HG03378 (cell line): Measurements from ENCODE around the gene GOLT1A.

ENCODE experiments used
- ATAC-seq: cut with Tn5 transposase; IDR thresholded peaks from one replicate; pipeline ENCODE4 v1.9.1; 2021; ENCODE audit warnings: mild to moderate bottlenecking, moderate library complexity; ENCODE audit not compliant: unreplicated experiment

Gene GOLT1A

GRCh38 chr1:204194080-204194479 is 19.7 kb downstream of the GOLT1A start:
- no peak for ATAC-seq

DNA sequence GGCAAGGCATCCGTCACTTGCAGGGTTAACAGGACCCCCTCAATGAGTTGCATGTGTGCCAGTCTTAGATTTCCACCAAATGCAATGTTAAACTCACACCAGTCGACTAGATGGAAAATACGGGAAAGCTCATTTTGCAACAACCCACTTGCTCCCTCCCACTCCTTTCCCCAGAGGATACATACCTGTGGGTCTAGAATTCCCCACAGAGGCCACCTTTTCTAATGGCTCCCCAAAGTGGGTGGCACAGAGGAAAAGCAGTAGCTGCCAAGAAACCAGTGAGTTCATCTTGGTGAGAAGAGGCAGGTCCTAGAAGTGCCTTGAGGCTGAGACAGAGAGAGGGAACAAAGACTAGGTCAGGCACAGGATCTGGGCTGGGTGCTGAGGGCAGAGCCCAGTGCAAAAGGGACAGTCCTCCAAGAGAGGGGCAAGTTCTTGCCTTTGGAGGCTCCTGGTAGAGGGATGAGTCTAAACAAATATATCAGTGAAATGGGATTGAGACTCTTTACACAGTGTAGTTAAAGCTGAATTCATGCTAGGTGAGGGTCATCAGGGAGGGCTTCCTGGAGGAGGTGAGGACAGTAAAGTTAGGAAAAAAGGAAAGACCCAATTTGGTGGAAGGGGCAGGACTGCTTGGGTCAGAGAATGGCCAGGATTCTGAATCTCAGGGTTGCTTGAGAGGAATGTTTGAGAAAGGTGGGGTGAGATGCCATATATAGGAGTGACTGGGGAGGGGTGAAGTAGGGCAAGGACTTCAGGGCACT is 21.0 kb downstream of the GOLT1A start:
- ATAC-seq = no peak

DNA sequence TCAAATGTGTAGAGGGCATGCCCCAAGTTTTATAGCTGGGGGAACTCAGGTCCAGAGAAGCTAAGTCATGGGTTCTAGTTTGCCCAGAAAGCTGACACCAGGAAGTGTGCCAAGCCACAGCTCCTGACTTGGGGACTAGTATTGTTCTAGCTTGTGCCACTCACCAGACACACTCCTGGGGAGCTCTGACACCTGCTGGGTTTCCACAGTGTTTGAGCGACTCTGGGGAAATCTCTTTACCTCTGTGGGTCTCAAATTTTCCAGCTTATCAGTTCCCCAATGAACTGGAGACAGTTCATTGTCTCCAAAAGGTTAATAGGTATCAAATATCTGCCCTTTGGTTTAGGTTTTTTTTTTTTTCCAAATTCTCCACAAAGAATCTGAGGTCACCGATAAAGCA is 21.7 kb downstream of the GOLT1A start:
- ATAC-seq = no peak

- ATAC-seq = no peak
These were observed 22.3 kb downstream of the GOLT1A start for GRCh38 chr1:204191456-204191855.

GRCh38 chr1:204190212-204191211 is 23.3 kb downstream of the GOLT1A start:
- no peak for ATAC-seq

- no peak for ATAC-seq
These were observed 24.7 kb downstream of the GOLT1A start for GRCh38 chr1:204188959-204189639.

GRCh38 chr1:204186597-204186996 is 27.2 kb downstream of the GOLT1A start:
- ATAC-seq = no peak

DNA sequence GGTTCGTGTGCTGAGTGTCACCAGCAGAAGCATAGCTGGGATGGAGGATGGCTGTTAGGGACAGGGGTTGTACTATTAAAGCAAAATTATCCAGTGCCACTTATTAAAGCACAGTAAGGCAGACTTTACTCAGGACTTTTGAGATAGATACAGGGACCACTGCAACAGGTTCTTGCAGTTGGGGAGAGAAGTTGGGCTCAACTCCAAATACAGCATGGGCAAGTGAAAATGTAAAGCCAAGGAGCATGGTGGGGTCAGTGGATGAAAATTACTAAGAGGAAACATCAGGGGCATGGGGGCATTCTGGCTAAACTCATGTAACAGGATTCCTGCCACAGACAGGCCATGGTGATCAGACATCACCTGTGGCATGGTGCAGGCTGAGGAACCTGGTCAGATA is 32.7 kb downstream of the GOLT1A start:
- no peak for ATAC-seq

DNA sequence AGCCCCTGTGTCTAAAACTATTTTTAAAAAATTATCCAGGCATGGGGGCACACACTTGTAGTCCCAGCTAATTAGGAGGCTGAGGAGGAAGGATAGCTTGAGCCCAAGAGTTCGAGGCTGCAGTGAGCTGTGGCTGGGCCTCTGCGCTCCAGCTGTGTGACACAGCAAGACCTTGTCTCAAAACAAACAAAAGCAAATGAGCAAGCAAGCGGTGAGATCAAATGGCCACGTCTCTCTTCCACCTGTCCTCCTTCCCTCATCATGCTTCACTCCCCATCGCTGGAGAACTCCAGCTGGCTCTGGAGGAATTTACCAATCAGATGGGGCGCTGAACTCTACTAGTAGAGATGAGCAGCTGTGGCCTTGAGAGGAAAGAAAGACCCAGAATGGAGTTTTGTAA is 33.7 kb downstream of the GOLT1A start:
- ATAC-seq = no peak

DNA sequence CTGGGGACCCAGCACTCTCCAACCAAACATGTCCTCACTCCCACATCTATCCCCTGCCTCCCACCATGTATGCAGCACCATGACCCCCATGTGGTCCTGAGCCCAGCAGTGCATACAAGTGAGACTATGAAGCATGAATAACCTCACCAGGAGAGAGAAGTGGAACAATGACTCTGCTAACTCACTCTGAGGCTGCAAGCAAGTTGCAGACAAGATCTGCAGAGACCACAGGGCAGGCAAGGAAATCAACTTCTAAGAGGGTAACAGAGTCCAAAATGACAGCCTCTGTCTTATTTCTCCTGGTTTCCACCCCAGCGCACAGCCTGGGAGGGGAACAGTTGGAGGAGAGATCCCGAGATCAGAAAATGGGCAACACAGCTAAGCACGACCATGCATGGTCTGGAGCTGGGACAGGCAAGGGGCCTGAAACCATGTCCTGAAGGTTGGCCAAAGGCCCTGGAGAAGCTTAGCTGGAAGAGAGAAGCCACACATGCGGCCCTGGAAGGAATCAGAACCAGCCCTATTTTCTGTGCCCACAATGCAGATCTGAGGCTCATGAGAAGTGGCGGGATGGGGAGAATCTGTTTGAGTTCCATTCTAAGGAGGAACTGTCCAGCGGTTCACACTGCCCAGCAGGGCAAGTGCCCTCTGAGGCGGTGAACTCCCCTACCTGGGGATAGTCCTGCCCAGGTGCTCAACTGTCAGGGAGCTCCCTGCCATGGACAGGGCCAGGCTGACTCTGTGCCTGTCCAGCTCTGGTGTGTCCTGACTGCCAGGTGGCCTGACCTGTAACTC is 35.1 kb downstream of the GOLT1A start:
- ATAC-seq = no peak

DNA sequence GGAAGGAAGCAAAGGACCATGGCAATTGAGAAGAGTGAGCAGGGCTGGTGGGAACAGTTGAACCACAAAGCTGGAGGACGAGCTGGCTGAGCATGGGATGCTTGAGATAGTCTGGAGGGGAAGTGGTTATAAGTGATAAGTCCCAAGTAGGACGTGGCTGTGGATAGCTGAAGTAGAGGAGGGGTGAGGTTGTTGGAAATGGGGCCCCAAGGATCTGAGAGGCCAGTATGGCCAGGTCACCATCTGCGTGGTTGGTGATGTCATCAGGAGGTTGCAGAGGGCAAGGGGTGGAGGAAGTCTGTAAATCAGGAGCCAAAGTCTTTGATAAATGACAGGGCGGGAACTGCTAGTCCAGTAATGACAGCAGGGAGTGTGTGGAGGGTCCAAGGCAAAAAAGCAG is 36.7 kb downstream of the GOLT1A start:
- no peak for ATAC-seq

- no peak for ATAC-seq
These were observed 37.7 kb downstream of the GOLT1A start for GRCh38 chr1:204176049-204176448.

DNA sequence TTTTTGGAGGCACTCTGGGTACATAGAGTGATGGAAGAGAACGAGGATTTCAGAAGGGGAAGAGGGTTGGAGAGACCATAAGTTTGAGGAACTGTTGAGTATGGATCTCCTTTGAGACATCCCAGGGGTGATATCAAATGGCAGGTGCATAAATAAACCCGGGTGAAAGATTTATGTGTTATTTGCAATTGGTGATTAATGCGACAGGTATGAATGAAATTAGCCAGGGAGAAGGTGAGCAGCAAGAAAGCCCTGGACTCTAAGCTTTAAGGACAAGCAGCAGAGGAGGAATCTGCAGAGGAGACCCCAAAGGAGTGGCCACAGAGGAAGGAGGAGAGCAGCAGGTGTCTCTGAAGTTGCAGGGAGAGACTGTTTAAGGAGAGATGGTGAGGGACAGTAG is 38.8 kb downstream of the GOLT1A start:
- no peak for ATAC-seq

GRCh38 chr1:204172404-204173029 is 41.3 kb downstream of the GOLT1A start:
- ATAC-seq = no peak

GRCh38 chr1:204171751-204172178 is 42.0 kb downstream of the GOLT1A start:
- ATAC-seq = no peak

DNA sequence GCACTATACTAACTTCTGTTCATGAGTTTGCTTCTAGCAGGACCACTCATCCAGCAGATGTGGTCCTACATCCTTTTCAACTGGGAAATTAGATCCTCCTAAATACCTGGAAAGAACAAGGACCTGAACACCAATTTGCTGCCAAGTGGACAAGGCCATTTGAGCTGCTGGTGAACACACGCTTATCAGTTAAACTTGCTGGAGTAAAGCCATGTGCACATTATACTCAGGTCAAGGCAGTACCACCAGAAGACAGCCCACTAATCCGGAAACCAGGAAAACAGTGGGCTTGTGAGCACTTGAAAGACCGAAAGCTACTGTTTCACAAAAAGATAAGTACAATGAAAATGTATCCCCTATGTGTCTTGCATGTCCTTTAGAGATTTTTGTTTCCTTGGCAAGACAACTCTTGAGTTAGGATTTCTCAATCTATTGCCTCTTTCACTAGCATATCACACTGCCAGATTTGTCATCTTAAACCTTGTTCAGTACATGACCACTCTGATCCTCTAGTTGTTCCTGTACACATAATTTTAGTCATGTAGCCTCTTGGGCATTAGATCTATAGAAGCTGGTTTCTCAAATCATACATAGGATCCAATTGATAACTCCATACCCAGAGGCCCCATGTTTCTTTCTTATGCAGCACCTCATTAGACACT is 43.2 kb downstream of the GOLT1A start:
- ATAC-seq = no peak

DNA sequence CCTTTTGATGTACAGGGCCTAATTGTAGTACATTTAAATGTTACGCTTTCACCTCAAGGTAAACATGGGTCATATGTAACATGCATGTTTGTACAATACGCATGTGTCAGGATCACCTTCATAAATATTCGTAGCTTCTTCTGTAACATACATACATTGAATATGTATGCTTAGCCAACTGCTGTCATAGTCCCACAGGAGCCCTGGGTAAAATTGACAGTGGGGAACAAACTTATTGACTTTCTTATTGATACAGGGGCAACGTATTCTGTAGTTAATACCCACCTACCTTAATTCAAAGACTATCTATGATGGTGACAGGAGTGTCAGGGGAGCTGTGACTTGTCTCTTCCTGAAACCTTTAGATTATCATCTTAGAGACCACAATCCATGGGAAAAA is 43.9 kb downstream of the GOLT1A start:
- no peak for ATAC-seq

DNA sequence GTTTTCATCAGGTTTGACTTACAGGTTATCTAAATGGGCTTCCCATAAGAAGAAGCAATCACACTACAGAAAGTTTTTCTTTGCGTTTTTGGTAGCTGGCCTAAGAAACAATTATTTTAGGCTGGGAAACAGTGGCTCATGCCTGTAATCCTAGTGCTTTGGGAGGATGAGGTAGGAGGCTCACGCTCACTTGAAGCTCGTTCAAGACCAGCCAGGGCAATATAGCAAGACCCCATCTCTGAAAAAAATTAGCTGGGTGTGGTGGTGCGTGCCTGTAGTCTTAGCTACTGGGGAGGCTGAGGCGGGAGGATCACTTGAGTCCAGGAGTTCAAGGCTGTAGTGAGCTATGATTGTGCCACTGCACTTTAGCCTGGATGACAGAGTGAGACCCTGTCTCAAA is 46.1 kb downstream of the GOLT1A start:
- no peak for ATAC-seq

DNA sequence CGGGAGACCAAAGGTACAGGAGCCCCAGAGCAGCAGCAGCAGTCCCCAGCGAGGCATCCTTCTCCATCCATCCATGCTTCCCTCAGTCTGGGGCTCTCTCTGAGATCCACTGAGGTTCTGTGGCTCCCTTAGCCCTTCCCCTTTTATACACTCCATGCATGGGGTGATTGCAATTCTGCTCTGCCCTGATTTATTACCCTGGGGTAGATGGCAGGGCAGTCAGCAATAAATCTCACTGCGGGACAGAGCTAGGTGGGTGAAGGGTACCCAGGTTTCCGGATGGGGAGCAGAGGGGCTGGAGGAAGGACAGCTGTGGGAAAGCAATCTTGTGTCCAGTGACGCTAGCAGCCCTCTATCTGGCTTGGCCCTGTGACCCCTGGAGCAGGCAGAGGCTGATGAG is 47.6 kb downstream of the GOLT1A start, which contains the start of gene REN:
REN (minus strand) TSS at position 119 of the 400 bp plus-strand sequence; CDS start at position 75, 44 bp downstream.
- no peak for ATAC-seq
